Activated naive CD4-positive, alpha-beta T cell treated with anti-CD3 and anti-CD28 coated beads, Interleukin-2, amount 10 ng/mL, durations not matched to agents 7 days and 5 days (primary cell): ENCODE results near the gene USP5.

ENCODE experiments used
- CTCF ChIA-PET: fragments of 350-600 bp; sonication (Branson Sonifier 250); formaldehyde crosslinking; loops from one replicate; lab custom pipeline; 2021; ENCODE audit warnings: antibody characterized with exemption; lab: Charles Lee
- DNase-seq: peaks from one replicate; pipeline ENCODE4 v3.0.0-alpha.2; 2020
- H3K27ac Mint-ChIP-seq: one replicate; pipeline ENCODE4 v1.8.0; 2021; ENCODE audit warnings: mild to moderate bottlenecking, moderate library complexity, mixed read lengths
- H3K27me3 Mint-ChIP-seq: one replicate; pipeline ENCODE4 v1.8.0; 2021; ENCODE audit warnings: mild to moderate bottlenecking, mixed read lengths
- H3K36me3 Mint-ChIP-seq: one replicate; pipeline ENCODE4 v1.8.0; 2021; ENCODE audit warnings: mixed read lengths
- H3K4me1 Mint-ChIP-seq: one replicate; pipeline ENCODE4 v1.8.0; 2021; ENCODE audit warnings: mixed read lengths
- H3K4me3 Mint-ChIP-seq: one replicate; pipeline ENCODE4 v1.8.0; 2021; ENCODE audit warnings: mild to moderate bottlenecking, moderate library complexity, mixed read lengths
- H3K9me3 Mint-ChIP-seq: one replicate; pipeline ENCODE4 v1.8.0; 2021; ENCODE audit warnings: mixed read lengths

USP5 gene

DNA sequence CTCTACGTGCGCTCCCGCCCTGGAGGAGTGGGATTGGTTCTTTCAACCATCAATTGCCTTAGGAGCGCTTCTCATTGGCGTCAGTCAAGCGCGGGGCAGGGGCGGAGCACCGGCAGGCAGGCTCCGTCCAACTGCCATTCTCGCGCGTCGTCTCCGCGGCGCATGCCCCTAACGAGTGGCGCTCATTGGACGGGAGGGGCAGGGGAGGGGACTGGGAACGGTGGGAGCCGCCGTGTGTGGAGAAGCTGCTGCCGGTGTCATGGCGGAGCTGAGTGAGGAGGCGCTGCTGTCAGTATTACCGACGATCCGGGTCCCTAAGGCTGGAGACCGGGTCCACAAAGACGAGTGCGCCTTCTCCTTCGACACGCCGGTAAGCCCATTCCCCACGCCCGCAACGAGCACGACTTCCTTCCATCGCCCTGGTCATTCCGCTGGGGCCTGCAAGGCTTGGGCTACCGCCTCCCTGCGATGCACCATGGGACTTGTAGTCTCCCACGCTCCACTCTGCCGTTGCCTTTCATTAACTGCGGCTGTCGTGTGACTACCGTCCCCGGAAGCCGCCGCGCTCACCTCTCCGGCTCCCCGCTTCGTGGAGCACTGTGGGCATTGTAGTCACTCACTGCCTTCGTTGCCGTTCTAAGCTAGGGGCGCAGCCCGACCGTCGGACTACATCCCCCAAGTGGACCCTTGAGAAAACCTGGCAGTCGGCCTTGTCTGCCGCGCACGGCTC lies at the start of gene USP5:
USP5 (plus strand) TSS at position 230 of the 730 bp plus-strand sequence; CDS start at position 260, 30 bp downstream.
- peaks cover 50% of the 10 kb centered on the region for H3K36me3 Mint-ChIP-seq
- H3K27ac Mint-ChIP-seq: peak within 1 kb of the TSS; percentile 100
- H3K9me3 Mint-ChIP-seq: no peaks in the 10 kb centered on the region

DNA sequence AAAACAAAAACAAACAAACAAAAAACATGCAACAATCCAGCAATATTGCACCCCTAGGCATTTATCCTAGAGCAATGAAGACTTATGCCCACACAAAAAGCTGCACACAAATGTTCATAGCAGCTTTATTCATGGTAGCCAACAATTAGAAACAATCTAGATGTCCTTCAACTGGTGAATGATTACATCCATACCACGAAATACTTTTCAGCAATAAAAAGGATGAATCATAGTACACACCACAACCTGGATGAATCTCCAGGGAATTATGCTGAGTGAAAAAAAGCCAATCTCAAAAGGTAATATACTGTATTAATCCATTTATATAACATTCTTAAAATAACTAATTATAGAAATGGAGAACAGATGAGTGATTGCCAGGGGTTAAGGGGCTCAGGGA lies 44.8 kb upstream of the USP5 start:
- no peak for DNase-seq
- H3K27ac Mint-ChIP-seq: peak overlapping the region; percentile 24
- H3K9me3 Mint-ChIP-seq: no peaks in the 10 kb centered on the region
- CTCF ChIA-PET: interaction anchor here (1.8 kb wide), 1 partner anchor 18 kb away, joined by 4 read pairs; no protein-coding TSS in a partner anchor
- H3K36me3 Mint-ChIP-seq: peaks cover 43% of the 10 kb centered on the region
- H3K27me3 Mint-ChIP-seq: no peaks in the 10 kb centered on the region
- no peak overlapping the region for H3K4me3 Mint-ChIP-seq
- peaks cover 12% of the 10 kb centered on the region for H3K4me1 Mint-ChIP-seq

More for the DNA sequence above, at the start of gene USP5:
- CTCF ChIA-PET: interaction anchor here (0.6 to 6.2 kb wide), 13 partner anchors 13 to 98 kb away, joined by 3 to 38 read pairs (median 4); partner anchors contain the start of gene SPSB2
- Mint-ChIP-seq H3K4me1 (peaks cover 55% of the 10 kb centered on the region), H3K4me3 (peak within 1 kb of the TSS; percentile 84), H3K27me3 (no peaks in the 10 kb centered on the region)
- DNase-seq: peak; percentile 99

GRCh38 chr12:6809056-6809455 lies 42.9 kb upstream of the USP5 start:
- H3K9me3 Mint-ChIP-seq: no peaks in the 10 kb centered on the region
- H3K4me1 Mint-ChIP-seq: peaks cover 12% of the 10 kb centered on the region
- no peak overlapping the region for H3K27ac Mint-ChIP-seq
- H3K36me3 Mint-ChIP-seq: peaks cover 35% of the 10 kb centered on the region
- DNase-seq: no peak
- H3K4me3 Mint-ChIP-seq: no peak overlapping the region
- H3K27me3 Mint-ChIP-seq: no peaks in the 10 kb centered on the region
- CTCF ChIA-PET: no interaction called here

- CTCF ChIA-PET: interaction anchor here (1.5 kb wide), 1 partner anchor 45 kb away, joined by 4 read pairs; the partner anchor contains the start of gene PTMS
These were observed 41.2 kb upstream of the USP5 start for GRCh38 chr12:6810758-6811157.

DNA sequence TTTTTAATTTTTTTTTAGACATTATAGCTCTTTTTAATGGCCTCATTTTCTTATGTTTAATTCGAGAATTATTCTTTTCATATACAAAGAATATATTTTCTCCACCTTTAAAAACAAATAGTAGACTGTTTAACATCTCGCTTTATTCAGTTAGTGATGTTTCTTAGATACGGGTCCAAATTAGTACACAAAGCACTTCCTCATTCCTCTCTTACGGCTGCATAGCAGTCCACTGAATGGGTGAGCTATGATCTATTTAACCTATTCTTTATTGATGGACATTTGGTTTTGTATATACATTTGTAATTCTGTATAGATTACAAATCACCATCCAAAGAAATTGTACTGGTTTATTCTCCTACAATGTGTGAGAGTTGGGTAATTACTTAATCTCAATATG lies 38.6 kb upstream of the USP5 start:
- H3K27ac Mint-ChIP-seq: no peak overlapping the region
- H3K4me3 Mint-ChIP-seq: no peak overlapping the region
- peaks cover 48% of the 10 kb centered on the region for H3K36me3 Mint-ChIP-seq
- H3K27me3 Mint-ChIP-seq: no peaks in the 10 kb centered on the region
- CTCF ChIA-PET: interaction anchor here (1.3 to 3.5 kb wide), 2 partner anchors 12 to 59 kb away, joined by 3 to 14 read pairs; partner anchors contain the start of gene MLF2
- no peaks in the 10 kb centered on the region for H3K9me3 Mint-ChIP-seq
- DNase-seq: no peak
- peaks cover 12% of the 10 kb centered on the region for H3K4me1 Mint-ChIP-seq

More at GRCh38 chr12:6810758-6811157, 41.2 kb upstream of the USP5 start:
- Mint-ChIP-seq H3K4me1 (peaks cover 12% of the 10 kb centered on the region), H3K36me3 (peaks cover 39% of the 10 kb centered on the region), H3K27me3 (no peaks in the 10 kb centered on the region), H3K9me3 (no peaks in the 10 kb centered on the region), H3K4me3 (no peak overlapping the region), H3K27ac (peak overlapping the region; percentile 43)
- no peak for DNase-seq

DNA sequence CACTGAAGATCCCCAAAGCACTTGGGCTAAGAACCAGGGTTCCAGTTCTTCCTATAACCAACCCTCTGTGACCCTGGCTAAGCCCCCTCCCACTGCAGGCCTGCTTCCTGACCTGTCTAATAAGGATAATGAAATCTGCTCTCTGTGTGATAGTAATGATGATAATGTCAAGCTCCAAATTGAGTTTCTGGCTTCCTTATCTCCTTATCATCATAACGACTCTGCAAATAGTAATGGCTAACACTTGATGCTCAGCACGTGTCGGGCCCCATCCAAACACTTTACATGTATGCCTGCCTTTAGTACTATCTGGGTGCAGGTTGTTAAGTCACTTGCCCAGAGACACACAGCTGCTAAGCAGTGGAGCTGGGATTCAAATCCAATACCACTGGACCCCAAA lies 35.4 kb upstream of the USP5 start:
- H3K4me1 Mint-ChIP-seq: peaks cover 10% of the 10 kb centered on the region
- peaks cover 10% of the 10 kb centered on the region for H3K27me3 Mint-ChIP-seq
- CTCF ChIA-PET: interaction anchor here (1.9 kb wide), 1 partner anchor 9 kb away, joined by 5 read pairs; no protein-coding TSS in a partner anchor
- H3K4me3 Mint-ChIP-seq: no peak overlapping the region
- no peak overlapping the region for H3K27ac Mint-ChIP-seq
- no peak for DNase-seq
- H3K9me3 Mint-ChIP-seq: no peaks in the 10 kb centered on the region
- H3K36me3 Mint-ChIP-seq: peaks cover 43% of the 10 kb centered on the region

DNA sequence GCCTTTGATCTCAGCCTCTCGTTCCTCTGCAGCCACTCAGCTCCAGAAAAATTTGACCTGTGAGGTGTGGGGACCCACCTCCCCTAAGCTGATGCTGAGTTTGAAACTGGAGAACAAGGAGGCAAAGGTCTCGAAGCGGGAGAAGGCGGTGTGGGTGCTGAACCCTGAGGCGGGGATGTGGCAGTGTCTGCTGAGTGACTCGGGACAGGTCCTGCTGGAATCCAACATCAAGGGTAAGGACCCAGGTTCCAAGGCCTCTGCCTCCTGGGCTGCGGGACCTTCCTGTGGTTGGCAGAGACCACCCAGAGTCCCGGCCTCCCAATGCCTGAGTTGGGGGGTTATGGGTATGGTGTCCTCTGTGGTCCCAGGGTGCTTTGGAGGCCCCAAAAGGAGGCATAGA lies 34.9 kb upstream of the USP5 start:
- peaks cover 14% of the 10 kb centered on the region for H3K4me1 Mint-ChIP-seq
- CTCF ChIA-PET: interaction anchor here (1.9 kb wide), 1 partner anchor 8 kb away, joined by 5 read pairs; no protein-coding TSS in a partner anchor
- no peak overlapping the region for H3K4me3 Mint-ChIP-seq
- peaks cover 43% of the 10 kb centered on the region for H3K36me3 Mint-ChIP-seq
- no peaks in the 10 kb centered on the region for H3K9me3 Mint-ChIP-seq
- peaks cover 15% of the 10 kb centered on the region for H3K27me3 Mint-ChIP-seq
- H3K27ac Mint-ChIP-seq: no peak overlapping the region
- DNase-seq: no peak

- DNase-seq: no peak
- no peak overlapping the region for H3K27ac Mint-ChIP-seq
- peaks cover 21% of the 10 kb centered on the region for H3K27me3 Mint-ChIP-seq
- CTCF ChIA-PET: interaction anchor here (1.9 kb wide), 1 partner anchor 8 kb away, joined by 5 read pairs; no protein-coding TSS in a partner anchor
- no peaks in the 10 kb centered on the region for H3K9me3 Mint-ChIP-seq
- H3K4me3 Mint-ChIP-seq: no peak overlapping the region
- H3K4me1 Mint-ChIP-seq: peaks cover 15% of the 10 kb centered on the region
- peaks cover 43% of the 10 kb centered on the region for H3K36me3 Mint-ChIP-seq
These were observed 34.2 kb upstream of the USP5 start for GRCh38 chr12:6817662-6818157.

DNA sequence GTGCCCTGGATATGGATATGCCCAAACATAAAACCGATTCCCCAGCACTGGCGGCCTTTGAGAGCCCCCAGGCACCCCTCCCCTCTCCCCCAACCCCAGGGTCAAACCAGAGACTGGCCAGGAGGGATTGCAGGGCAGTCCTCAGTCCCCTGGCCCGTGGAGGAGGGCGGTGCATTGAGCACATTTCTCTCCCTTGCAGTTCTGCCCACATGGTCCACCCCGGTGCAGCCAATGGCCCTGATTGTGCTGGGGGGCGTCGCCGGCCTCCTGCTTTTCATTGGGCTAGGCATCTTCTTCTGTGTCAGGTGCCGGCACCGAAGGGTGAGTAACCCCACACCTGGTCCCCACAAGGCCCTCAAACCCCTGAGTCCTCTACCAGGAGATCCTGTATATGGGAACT lies 33.7 kb upstream of the USP5 start:
- peaks cover 26% of the 10 kb centered on the region for H3K27me3 Mint-ChIP-seq
- H3K36me3 Mint-ChIP-seq: peaks cover 43% of the 10 kb centered on the region
- CTCF ChIA-PET: no interaction called here
- peaks cover 15% of the 10 kb centered on the region for H3K4me1 Mint-ChIP-seq
- no peak for DNase-seq
- no peaks in the 10 kb centered on the region for H3K9me3 Mint-ChIP-seq
- no peak overlapping the region for H3K27ac Mint-ChIP-seq
- H3K4me3 Mint-ChIP-seq: no peak overlapping the region

DNA sequence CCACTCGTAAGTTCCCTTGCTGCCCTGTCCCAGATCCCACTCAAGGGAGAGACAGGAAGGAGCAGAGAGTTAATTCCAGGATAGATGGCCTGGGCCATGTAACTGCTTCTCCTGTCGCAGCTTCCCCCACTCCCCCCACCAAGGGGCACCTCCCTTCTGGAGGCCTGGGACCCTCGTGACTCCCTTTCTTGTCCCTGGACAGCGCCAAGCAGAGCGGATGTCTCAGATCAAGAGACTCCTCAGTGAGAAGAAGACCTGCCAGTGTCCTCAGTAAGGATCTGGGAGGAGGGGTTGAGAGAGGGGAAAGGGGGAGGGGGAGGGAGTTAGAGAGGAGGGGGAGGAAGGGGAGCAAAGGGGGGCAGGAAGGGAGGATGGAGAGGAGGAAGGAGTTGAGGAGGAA lies 33.3 kb upstream of the USP5 start:
- no peaks in the 10 kb centered on the region for H3K9me3 Mint-ChIP-seq
- CTCF ChIA-PET: no interaction called here
- peaks cover 30% of the 10 kb centered on the region for H3K27me3 Mint-ChIP-seq
- no peak overlapping the region for H3K27ac Mint-ChIP-seq
- peaks cover 15% of the 10 kb centered on the region for H3K4me1 Mint-ChIP-seq
- DNase-seq: no peak
- no peak overlapping the region for H3K4me3 Mint-ChIP-seq
- peaks cover 42% of the 10 kb centered on the region for H3K36me3 Mint-ChIP-seq

GRCh38 chr12:6819106-6820030 lies 32.6 kb upstream of the USP5 start:
- Mint-ChIP-seq H3K27ac (peak overlapping the region; percentile 39), H3K27me3 (peaks cover 38% of the 10 kb centered on the region), H3K36me3 (peaks cover 39% of the 10 kb centered on the region), H3K4me1 (peaks cover 15% of the 10 kb centered on the region), H3K9me3 (no peaks in the 10 kb centered on the region), H3K4me3 (no peak overlapping the region)
- no peak for DNase-seq
- CTCF ChIA-PET: interaction anchor here (7.8 kb wide), 1 partner anchor 65 kb away, joined by 91 read pairs; the partner anchor contains the start of gene MLF2

DNA sequence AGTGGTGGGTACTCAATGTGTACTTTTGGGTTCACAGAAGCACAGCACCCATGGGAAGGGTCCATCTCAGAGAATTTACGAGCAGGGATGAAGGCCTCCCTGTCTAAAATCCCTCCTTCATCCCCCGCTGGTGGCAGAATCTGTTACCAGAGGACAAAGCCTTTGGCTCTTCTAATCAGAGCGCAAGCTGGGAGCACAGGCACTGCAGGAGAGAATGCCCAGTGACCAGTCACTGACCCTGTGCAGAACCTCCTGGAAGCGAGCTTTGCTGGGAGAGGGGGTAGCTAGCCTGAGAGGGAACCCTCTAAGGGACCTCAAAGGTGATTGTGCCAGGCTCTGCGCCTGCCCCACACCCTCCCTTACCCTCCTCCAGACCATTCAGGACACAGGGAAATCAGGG lies 31.8 kb upstream of the USP5 start:
- CTCF ChIA-PET: interaction anchor here (1.5 to 7.8 kb wide), 2 partner anchors 28 to 66 kb away, joined by 4 to 91 read pairs; partner anchors contain the start of gene MLF2
- Mint-ChIP-seq H3K36me3 (peaks cover 34% of the 10 kb centered on the region), H3K27ac (no peak overlapping the region), H3K4me3 (no peak overlapping the region), H3K9me3 (no peaks in the 10 kb centered on the region), H3K27me3 (peaks cover 46% of the 10 kb centered on the region), H3K4me1 (peaks cover 15% of the 10 kb centered on the region)
- DNase-seq: no peak

- Mint-ChIP-seq H3K4me3 (peak within 1 kb of the TSS; percentile 67), H3K9me3 (no peaks in the 10 kb centered on the region), H3K27ac (peak within 1 kb of the TSS; percentile 20), H3K27me3 (peaks cover 62% of the 10 kb centered on the region), H3K4me1 (peaks cover 22% of the 10 kb centered on the region), H3K36me3 (peaks cover 21% of the 10 kb centered on the region)
- CTCF ChIA-PET: interaction anchor here (1.0 to 7.8 kb wide), 4 partner anchors 29 to 68 kb away, joined by 3 to 91 read pairs (median 4); partner anchors contain the start of gene MLF2
- peak; percentile 45 for DNase-seq
These were observed 30.1 kb upstream of the USP5 start, which contains the start of gene GPR162 for GRCh38 chr12:6821591-6822425. TSS of gene GPR162 (plus strand) at chr12:6821821. CDS start at chr12:6823899, 2,078 bp downstream.
